HepG2 (cell line): Measurements from ENCODE around the gene NT5C3B. TPM values are rescaled to one million over a fixed set of nuclear protein-coding genes. Genes with fewer than 3 reads are reported as not detected.

Source experiments
- BORCS8-MEF2B ChIP-seq: sonication (generic); formaldehyde crosslinking; IDR thresholded peaks from 2 replicates; pipeline ENCODE4 v1.8.0; 2022; ENCODE audit warnings: mild to moderate bottlenecking, missing genetic modification reagents
- CEBPB ChIP-seq: IDR thresholded peaks from 2 replicates; pipeline ENCODE4 v1.6.1; 2011; ENCODE audit warnings: low read depth, low read length, improper control_type of control experiment, borderline replicate concordance
- FOXJ3 ChIP-seq: sonication (generic); formaldehyde crosslinking; IDR thresholded peaks from 2 replicates; pipeline ENCODE4 v1.4.0; 2020; ENCODE audit warnings: missing genetic modification reagents, mild to moderate bottlenecking, borderline replicate concordance
- FOXO4 ChIP-seq: sonication (generic); formaldehyde crosslinking; conservative IDR thresholded peaks from 2 replicates; pipeline ENCODE4 v1.8.1; 2023; ENCODE audit warnings: missing genetic modification reagents
- HNRNPUL1 ChIP-seq: fragments of 200-400 bp; formaldehyde crosslinking; IDR thresholded peaks from 2 replicates; pipeline ENCODE4 v1.6.1; 2017; ENCODE audit warnings: low read depth, mild to moderate bottlenecking, low read length, moderate library complexity
- KLF9 ChIP-seq: IDR thresholded peaks from 2 replicates; pipeline ENCODE4 v1.6.1; 2016; ENCODE audit warnings: low read depth
- LCORL ChIP-seq, 2 experiments: fragments of 450-650 bp in 1 of 2; sonication (generic) in 1 of 2; formaldehyde crosslinking in 1 of 2; IDR thresholded peaks; 2 replicates each; pipeline versions ENCODE4 v1.5.0 to v1.6.1; 2017 to 2020; ENCODE audit warnings: antibody characterized with exemption in 1 of 2, missing genetic modification reagents in 1 of 2
- NFE2L2 ChIP-seq: fragments of 150-350 bp; IDR thresholded peaks from 2 replicates; pipeline ENCODE4 v1.6.1; 2014; ENCODE audit warnings: low read length
- PAXIP1 ChIP-seq: sonication (generic); formaldehyde crosslinking; conservative IDR thresholded peaks from 2 replicates; pipeline ENCODE4 v1.4.0; 2020; ENCODE audit warnings: mild to moderate bottlenecking, missing genetic modification reagents, moderate library complexity
- RAD21 ChIP-seq: fragments of 450-650 bp; formaldehyde crosslinking; IDR thresholded peaks from 2 replicates; pipeline ENCODE4 v1.5.0; 2020; ENCODE audit warnings: mild to moderate bottlenecking
- SMAD1 ChIP-seq: sonication (generic); formaldehyde crosslinking; IDR thresholded peaks from 2 replicates; pipeline ENCODE4 v1.4.0; 2020; ENCODE audit warnings: missing genetic modification reagents, low read depth, mild to moderate bottlenecking, borderline replicate concordance
- TRIM24 ChIP-seq: sonication (generic); formaldehyde crosslinking; IDR thresholded peaks from 2 replicates; pipeline ENCODE4 v1.8.0; 2022; ENCODE audit warnings: mild to moderate bottlenecking, missing genetic modification reagents
- XRCC5 ChIP-seq: fragments of 200-400 bp; formaldehyde crosslinking; optimal IDR thresholded peaks from 2 replicates; pipeline ENCODE3; 2017; ENCODE audit warnings: mild to moderate bottlenecking, low read length
- ZFP90 ChIP-seq: sonication (generic); formaldehyde crosslinking; IDR thresholded peaks from 2 replicates; pipeline ENCODE4 v1.8.0; 2022; ENCODE audit warnings: missing genetic modification reagents, mild to moderate bottlenecking, inconsistent platforms, borderline replicate concordance
- ZNF260 ChIP-seq: sonication (generic); formaldehyde crosslinking; IDR thresholded peaks from 2 replicates; pipeline ENCODE4 v1.4.0; 2020; ENCODE audit warnings: missing genetic modification reagents, low read depth, mild to moderate bottlenecking, borderline replicate concordance
- ZNF609 ChIP-seq: sonication (generic); formaldehyde crosslinking; IDR thresholded peaks from 2 replicates; pipeline ENCODE4 v1.4.0; 2020; ENCODE audit warnings: mild to moderate bottlenecking, missing genetic modification reagents, borderline replicate concordance
- ZNF746 ChIP-seq: sonication (generic); formaldehyde crosslinking; IDR thresholded peaks from 2 replicates; pipeline ENCODE4 v1.8.0; 2022; ENCODE audit warnings: mild to moderate bottlenecking, missing genetic modification reagents
- ZNF747 ChIP-seq: sonication (generic); formaldehyde crosslinking; IDR thresholded peaks from 2 replicates; pipeline ENCODE4 v1.8.1; 2023; ENCODE audit warnings: missing genetic modification reagents, mild to moderate bottlenecking, borderline replicate concordance
- polyA plus RNA-seq, 8 experiments: library from polyadenylated mRNA; depleted of rRNA in 3 of 8; stranded (reverse) in 7 of 8; unstranded in 1 of 8; fragments of >200 nt; fragmentation: Illumina TruSeq in 4 of 8; extraction: Trizol in 4 of 8; gene quantifications; 2 replicates each; pipeline versions ENCODE4 v1.2.1 to v1.2.3, GENCODE V29; 2011 to 2016; ENCODE audit warnings: low read depth in 4 of 8, missing spikeins in 1 of 8, mixed read lengths in 1 of 8; ENCODE audit not compliant: insufficient read depth in 1 of 8
- total RNA-seq, 5 experiments: library from RNA; depleted of rRNA; stranded (reverse); fragments of >200 nt; fragmentation: Illumina TruSeq; extraction: Trizol; gene quantifications; 2 replicates each; pipeline ENCODE4 v1.2.3, GENCODE V29; 2016; ENCODE audit warnings: low read depth in 1 of 5

The NT5C3B gene
- total and polyA plus RNA-seq, 2 of the 13 experiments (the other 11 are each of a cell fraction or from before 2014, with no cell fraction given), result 104 to 126 TPM

- TF ChIP-seq BORCS8-MEF2B, result peak; percentile 47; the same call in 1 of the 2 replicates
- TF ChIP-seq SMAD1 (CRISPR knock-in tag), result peak; percentile 29; the same call in 1 of the 2 replicates
- TF ChIP-seq RAD21 (CRISPR knock-in tag), result peak; percentile 96
- 0 out of 2 replicates have a peak, but pooled peaks have one; percentile 86 for TF ChIP-seq FOXO4
- TF ChIP-seq HNRNPUL1, result no peak
- no peak for TF ChIP-seq ZNF260 (CRISPR knock-in tag)
- 0 out of 2 replicates have a peak, but pooled peaks have one; percentile 19 for TF ChIP-seq ZNF747
- TF ChIP-seq LCORL (IDR thresholded peaks at IDR 0.05), result no peak
- TF ChIP-seq LCORL (CRISPR knock-in tag; IDR thresholded peaks at IDR 0.05), result peak; percentile 62; the same call in 1 of the 2 replicates
- TF ChIP-seq PAXIP1 (CRISPR knock-in tag), result 0 out of 2 replicates have a peak, but pooled peaks have one; percentile 16
- peak; percentile 52 for TF ChIP-seq XRCC5
- no peak for TF ChIP-seq TRIM24
- no peak for TF ChIP-seq ZFP90 (CRISPR knock-in tag)
- TF ChIP-seq FOXJ3 (CRISPR knock-in tag), result no peak
- no peak for TF ChIP-seq ZNF746 (CRISPR knock-in tag)
- TF ChIP-seq NFE2L2, result 0 out of 2 replicates have a peak, but pooled peaks have one; percentile 10
- TF ChIP-seq KLF9 (CRISPR knock-in tag), result 0 out of 2 replicates have a peak, but pooled peaks have one; percentile 62
- no peak for TF ChIP-seq CEBPB
- 0 out of 2 replicates have a peak, but pooled peaks have one; percentile 16 for TF ChIP-seq ZNF609 (CRISPR knock-in tag)
Measured at GRCh38 chr17:41801374-41802271, 34.4 kb downstream of the NT5C3B start (continued).
